HG03432 (cell line): ENCODE measurements around the gene ABHD3.
"Not testable (repeated sequence)": the region's sequence is repeated elsewhere in the genome, so short reads cannot be mapped to it uniquely, and the experiment has no call there.

ENCODE experiments used
- ATAC-seq: cut with Tn5 transposase; IDR thresholded peaks from one replicate; pipeline ENCODE4 v1.9.1; 2021; ENCODE audit warnings: mild to moderate bottlenecking, moderate library complexity; ENCODE audit not compliant: unreplicated experiment

Gene ABHD3

GRCh38 chr18:21704603-21705364 lies at the start of gene ABHD3:
TSS of gene ABHD3 (minus strand) at chr18:21704774. CDS start at chr18:21704665, 109 bp downstream.
- peak; percentile 94 for ATAC-seq

DNA sequence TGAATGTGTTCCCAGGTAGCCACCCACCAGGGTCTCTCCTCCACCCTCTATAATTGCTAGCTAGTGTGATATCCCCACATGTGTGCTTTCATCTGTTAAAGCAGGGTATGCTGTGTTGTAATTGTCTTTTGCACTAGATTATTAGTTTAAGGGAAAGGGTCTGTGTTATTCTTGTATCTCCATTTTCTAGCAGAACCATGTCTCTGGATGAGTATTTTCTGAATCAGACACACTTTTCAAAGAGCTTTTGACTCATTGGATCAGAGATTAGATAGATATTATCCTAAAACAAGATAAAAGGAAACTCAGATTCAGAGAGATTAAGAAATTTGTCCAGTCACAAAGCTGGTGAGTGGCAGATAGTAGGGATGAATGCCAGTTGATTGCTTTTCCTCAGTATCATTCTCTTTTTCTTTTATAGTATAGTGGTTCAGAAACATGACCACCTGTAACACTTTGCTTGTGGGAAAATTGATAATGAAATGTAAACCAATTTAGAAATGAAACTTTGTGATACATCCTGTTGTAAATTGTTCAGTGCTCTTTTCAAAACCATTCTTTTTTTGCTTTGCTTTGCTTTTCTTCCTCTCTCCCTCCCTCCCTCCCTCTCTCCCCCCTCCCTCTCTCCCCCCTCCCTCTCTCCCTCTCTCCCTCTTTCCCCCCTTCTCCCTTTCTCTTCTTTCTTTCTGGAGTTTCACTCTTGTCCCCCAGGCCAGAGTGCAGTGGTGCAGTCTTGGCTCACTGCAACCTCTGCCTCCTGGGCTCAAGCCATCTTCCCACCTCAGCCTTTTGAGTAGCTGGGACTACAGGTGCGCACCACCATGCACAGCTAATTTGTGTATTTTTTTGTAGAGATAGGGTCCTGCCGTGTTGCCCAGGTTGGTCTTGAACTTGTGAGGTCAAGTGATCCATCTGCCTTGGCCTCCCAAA lies 43.5 kb upstream of the ABHD3 start:
- ATAC-seq: peak; percentile 41

GRCh38 chr18:21747268-21747667 lies 42.7 kb upstream of the ABHD3 start:
- ATAC-seq: no peak

GRCh38 chr18:21745231-21745630 lies 40.7 kb upstream of the ABHD3 start:
- no peak for ATAC-seq

DNA sequence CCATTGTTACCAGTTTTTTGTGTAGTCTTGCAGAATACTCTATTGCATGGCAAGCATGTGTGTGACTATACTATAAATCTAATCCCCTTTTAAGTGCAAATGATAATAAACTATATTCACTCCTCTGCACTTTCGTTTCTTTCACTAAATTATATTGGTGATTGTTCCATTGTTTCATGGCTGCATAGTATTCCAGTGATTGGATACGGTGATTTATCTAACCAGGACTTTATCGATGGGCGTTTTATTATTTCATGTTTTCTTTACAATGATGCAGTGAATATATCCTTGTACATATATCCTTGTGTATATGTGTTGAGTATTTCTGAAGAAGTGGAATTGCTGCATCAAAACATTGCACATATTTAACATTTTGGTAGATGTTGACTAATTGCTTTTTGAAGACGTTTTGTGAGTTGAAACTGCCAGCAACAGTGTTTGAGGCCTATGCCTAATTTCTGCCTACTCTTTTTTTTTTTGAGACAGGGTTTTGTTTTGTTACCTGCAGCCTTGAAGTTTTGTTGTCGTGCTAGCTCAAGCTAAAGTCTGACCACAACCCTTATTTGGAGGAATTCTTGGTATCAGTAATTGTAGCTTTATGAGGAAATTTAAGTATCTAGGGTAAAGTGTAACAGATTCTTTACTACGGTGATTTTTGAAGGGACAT lies 38.7 kb upstream of the ABHD3 start:
- ATAC-seq: no peak

GRCh38 chr18:21742315-21742687 lies 37.7 kb upstream of the ABHD3 start:
- ATAC-seq: no peak

DNA sequence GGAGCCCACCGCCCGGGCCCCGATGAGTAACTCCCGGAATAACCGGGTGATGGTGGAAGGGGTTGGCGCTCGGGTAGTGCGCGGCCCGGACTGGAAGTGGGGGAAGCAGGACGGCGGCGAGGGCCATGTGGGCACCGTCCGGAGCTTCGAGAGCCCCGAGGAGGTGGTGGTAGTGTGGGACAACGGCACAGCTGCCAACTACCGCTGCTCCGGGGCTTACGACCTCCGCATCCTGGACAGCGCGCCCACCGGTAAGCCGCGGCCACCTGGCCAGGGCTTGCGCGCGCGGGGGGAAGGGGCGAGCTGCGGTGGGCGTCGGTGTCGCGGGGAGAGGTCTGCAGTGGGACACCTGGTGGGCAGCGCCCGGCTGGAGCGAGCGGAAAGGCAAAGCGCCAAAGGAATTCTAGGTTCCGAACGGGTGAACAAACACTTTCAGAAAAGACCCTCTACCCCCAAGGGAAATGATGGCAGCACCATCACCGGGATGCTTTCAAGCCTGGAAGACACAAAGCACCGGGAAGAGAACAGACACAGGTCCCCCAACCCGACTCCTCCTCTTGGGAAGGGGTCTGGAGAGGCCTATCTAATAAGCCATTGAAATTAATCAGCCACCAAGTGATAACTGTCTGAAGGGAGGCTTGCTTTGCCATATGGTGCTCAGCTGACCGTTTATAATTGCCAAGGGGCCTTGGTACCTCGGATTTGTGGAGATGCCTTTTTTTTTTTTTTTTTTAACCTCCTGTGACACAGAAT lies 37.2 kb upstream of the ABHD3 start:
- peak; percentile 17 for ATAC-seq

DNA sequence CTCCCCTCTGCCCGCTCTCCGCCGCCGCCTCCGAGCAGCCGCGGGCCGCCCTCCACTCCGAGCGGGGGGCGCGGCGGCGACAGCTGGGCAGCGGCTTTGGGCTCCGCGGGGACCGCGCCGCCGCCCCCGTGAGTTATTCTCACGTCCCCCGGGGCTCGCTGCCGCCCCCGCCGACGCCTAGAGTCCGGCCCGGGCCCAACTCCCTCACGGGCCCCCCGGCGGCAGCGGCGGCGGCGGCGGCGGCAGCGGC lies 36.7 kb upstream of the ABHD3 start:
- ATAC-seq: no peak

GRCh38 chr18:21740538-21741311 lies 36.2 kb upstream of the ABHD3 start, which contains the start of gene MIB1:
TSS of gene MIB1 (plus strand) at chr18:21740792. CDS start at chr18:21741584, 792 bp downstream.
- peak; percentile 98 for ATAC-seq

DNA sequence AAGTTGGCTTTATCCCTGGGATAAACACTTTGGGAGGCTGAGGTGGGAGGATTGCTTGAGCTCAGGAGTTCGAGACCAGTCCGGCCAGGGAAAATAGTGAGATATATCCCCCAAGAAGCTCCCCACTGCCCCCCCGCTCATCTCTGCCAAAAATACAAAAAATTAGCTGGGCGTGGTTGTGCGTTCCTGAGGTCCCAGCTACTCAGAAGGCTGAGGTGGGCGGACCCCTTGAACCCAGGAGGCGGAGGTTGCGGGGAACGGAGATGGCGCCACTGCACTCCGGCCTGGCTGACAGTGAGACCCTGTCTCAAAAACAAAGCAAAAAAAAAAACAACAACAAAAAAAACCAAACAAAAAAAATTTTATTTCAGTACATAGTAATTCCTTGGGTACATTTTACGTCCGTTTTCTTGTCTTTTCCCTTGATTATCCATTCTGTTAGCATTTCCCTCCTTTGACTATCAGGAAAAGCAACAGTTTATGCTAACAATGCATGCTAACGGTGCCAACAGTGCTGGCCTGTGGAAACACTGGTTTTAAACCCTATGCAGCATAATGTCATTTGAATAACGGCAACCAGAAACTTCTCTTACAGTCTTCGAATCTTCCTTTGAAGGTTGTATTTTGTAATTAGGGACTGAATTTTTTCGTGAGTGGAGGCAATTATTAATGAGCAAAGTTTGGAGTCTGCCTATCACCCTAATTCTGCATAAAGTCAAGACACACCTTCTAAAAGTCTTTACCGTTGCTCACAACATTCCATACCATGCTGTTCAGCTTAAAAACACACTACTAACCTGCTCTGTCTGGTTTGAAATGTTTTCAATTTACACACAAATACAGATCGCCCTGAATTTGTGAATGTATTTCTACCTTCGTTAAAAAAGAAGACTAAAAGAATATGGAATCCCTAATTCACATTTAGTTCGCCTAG lies 35.3 kb upstream of the ABHD3 start:
- ATAC-seq: peak; percentile 5

DNA sequence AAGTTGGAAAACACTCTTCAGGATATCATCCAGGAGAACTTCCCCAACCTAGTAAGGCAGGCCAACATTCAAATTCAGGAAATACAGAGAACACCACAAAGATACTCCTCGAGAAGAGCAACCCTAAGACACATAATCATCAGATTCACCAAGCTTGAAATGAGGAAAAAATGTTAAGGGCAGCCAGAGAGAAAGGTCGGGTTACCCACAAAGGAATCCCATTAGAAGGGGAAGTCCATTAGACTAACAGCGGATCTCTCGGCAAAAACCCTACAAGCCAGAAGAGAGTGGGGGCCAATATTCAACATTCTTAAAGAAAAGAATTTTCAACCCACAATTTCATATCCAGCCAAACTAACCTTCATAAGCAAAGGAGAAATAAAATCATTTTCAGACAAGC lies 32.4 kb upstream of the ABHD3 start:
- ATAC-seq: not testable (repeated sequence)

GRCh38 chr18:21735452-21736015 lies 31.0 kb upstream of the ABHD3 start:
- no peak for ATAC-seq

- no peak for ATAC-seq
Measured at GRCh38 chr18:21733011-21733410, 28.4 kb upstream of the ABHD3 start.

DNA sequence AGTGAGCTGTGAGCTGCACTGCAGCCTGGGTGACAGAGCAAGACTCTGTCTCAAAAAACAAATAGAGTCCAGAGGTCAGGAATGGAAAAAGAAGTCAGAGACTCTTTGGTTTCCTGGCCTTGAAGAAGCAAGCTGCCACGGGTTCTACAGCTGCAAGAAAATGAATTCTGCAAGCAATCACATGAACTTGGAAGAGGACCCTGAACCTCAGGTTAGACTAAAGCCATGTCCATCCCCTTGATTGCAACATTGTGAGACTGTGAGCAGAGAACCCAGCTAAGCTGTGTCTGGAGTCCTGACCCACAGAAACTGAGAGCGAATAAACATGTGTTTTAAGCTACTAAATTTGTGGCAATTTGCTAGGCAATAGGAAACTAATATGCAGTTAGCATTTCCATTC lies 23.1 kb upstream of the ABHD3 start:
- ATAC-seq: no peak

DNA sequence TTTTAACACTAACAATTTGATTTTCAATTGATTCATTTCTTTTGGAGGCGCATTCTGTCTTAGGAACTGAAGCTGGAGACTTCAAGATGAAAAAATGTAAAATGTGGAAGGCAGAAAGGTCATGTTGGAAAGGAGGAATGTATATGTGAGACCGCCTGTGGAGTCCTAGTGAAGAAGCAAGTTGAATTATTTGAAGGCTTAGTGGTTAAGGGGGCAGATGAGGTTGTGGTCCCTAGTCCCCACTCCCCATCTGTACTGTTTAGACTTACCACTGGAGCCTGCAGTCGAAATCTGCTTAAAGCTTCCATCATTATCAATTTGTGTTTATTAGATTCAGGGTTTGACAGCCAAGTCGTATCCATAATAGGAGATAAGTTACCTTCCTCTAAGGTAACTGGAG lies 20.6 kb upstream of the ABHD3 start:
- no peak for ATAC-seq

- no peak for ATAC-seq
Measured at GRCh38 chr18:21722687-21723086, 18.1 kb upstream of the ABHD3 start.

- no peak for ATAC-seq
Measured at GRCh38 chr18:21714474-21714873, 9.9 kb upstream of the ABHD3 start.

DNA sequence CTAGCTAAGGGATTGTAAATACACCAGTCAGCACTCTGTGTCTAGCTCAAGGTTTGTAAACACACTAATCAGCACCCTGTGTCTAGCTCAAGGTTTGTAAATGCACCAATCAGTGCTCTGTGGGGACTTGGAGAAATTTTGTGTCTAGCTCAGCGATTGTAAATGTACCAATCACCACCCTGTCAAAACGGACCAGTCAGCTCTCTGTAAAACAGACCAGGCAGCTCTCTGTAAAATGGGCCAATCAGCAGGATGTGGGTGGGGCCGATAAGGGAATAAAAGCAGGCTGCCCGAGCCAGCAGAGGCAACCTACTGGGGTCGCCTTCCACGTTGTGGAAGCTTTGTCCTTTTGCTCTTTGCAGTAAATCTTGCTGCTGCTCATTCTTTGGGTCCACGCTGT lies 2.6 kb upstream of the ABHD3 start:
- ATAC-seq: not testable (repeated sequence)

DNA sequence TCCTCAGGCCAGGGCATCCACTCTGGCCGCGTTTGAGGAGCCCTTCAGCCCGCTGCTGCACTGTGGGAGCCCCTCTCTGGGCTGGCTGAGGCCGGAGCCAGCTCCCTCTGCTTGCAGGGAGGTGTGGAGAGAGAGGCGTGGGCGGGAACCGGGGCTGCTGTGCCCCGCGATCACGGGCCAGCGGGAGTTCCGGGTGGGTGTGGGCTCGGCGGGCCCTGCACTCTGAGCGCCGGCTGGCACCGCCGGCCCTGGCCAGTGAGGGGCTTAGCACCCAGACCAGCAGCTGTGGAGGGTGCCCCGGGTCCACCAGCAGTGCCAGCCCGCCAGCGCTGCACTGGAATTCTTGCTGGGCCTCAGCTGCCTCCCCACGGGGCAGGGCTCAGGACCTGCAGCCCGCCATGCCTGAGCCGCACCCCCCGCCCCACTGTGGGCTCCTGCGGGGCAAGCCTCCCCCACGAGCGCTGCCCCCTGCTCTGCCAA lies 1.9 kb upstream of the ABHD3 start:
- no peak for ATAC-seq
